Epidermal melanocyte (primary cell): Measurements from ENCODE around the gene DPYD.

ENCODE experiments used
- DNase-seq: peaks from one replicate; pipeline ENCODE4 v3.0.0; 2011; ENCODE audit warnings: low spot score; ENCODE audit not compliant: insufficient read length

DPYD gene

DNA sequence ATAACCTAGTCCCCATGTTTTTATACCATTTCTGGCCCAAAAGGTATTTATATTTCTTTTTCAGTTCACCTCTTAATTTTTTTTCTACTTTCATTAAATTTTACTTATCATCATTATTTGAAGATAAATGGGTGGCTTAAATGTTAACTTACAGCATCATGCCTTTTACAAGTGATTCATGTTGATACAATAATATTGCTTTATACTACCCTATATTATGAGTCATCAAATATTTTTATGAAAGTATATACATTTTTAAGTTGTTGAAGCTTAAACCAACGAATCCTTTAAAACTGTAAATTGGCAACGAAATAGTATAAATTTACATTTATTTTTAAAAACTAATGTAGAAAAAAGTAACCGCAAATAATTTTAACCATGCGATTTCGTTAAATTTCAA, 207.9 kb downstream of the DPYD start:
- no peak for DNase-seq

- no peak for DNase-seq
Measured at GRCh38 chr1:97711858-97712257, 209.0 kb downstream of the DPYD start.

DNA sequence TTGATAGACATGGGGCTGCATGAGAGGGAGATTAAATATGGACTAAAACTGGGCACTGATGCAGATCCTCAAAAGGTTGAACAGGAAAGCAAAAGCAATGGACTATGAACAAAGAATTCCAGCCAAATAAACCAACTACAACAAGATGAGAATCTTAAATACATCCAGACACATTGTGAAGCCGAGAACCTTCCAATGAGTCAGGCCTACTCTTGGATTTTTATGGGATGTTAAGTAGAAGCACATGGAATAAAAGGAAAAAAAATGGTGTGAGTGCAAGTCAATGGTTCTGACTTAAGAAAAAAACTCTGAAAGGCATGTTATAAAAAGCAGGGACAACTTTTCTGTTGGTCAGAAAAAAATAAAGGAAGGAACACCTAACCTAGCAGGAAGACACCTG, 227.2 kb downstream of the DPYD start:
- no peak for DNase-seq

DNA sequence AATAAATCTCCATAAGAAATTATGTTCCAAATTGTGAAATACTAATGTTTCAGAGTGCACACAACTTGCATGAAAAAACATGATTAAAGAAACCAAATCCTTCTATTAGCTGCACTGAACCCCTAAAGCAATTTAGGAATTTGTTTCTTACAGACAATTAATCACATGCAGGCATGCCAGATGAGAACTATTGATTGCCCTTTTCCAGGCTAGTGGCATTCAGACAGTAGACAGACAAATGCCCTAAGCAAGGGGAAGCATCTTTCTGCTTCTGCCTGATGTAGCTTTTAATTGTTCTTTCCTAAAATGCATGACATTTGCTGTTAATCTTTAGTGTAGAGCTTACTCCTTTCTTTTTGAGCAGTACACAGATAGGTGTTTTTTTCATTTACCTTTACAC, 229.5 kb downstream of the DPYD start:
- DNase-seq, result no peak

DNA sequence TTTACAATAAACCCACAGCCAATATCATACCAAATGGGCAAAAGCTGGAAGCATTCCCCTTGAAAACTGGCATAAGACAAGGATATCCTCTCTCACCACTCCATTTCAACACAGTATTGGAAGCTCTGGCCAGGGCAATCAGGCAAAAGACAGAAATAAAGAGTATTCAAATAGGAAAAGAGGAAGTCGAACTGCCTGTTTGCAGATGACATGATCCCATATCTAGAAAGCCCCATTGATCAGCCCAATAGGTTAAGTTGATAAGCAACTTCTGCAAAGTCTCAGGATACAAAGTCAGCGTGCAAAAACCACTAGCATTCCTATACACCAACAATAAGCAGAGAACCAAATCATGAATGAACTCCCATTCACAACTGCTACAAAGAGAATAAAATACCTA, 235.5 kb downstream of the DPYD start:
- no peak for DNase-seq

- DNase-seq, result no peak
Measured at GRCh38 chr1:97680894-97681293, 239.9 kb downstream of the DPYD start.

DNA sequence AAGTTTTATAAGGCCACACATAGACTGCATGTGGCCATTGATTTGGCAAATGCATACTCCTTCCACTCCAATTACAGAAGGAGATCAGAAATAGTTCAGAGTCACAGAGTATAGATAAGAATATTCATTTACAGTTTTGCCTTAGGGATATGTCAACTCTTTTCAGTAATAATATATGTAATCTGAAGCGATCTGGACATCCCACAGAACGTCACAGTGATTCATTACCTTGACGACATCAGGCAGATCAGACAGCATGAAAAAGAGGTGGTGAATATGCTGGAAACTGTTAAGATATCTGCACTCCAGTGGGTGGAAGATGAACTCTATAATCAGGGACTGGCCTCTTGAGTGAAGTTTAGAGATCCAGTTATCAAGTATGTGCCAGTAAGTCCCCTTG, 240.4 kb downstream of the DPYD start:
- no peak for DNase-seq

GRCh38 chr1:97677702-97678101, 243.1 kb downstream of the DPYD start:
- no peak for DNase-seq

DNA sequence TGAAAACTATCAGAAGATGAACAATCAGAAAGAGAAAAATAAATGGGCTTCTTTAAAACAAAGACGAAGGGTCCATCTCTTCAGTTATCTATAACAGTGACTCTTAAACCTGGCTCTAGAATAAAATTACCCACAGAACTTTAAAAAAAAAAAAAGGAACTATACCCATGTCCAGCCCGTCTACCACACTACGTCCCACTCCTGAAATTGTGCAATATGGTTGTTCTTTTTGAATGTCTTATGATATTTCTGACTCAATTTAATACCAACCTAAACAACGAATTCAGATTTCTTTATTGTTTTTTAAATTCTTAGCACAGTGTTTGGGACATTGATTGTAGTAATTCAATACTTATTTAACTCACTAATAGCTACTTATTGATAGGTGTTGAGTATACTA, 246.3 kb downstream of the DPYD start:
- no peak for DNase-seq

DNA sequence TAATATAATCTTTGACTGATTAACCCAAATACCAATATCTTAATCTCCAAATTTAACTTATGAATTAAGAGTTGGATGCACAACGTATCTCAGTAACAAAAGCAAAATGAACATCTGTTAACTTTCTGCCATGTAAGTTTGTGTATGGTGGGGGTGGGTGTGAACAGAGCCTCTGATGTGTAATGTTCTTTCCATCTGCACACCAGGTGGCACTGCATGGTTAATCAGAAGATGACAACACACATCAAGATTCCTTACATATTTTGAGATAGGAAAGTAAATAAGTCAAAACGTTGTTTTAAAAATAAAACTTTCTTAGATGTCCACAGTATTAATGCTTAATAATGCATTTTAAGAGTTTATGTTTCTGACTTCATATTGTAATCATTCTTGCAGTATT, 251.9 kb downstream of the DPYD start:
- DNase-seq, result peak; percentile 16

DNA sequence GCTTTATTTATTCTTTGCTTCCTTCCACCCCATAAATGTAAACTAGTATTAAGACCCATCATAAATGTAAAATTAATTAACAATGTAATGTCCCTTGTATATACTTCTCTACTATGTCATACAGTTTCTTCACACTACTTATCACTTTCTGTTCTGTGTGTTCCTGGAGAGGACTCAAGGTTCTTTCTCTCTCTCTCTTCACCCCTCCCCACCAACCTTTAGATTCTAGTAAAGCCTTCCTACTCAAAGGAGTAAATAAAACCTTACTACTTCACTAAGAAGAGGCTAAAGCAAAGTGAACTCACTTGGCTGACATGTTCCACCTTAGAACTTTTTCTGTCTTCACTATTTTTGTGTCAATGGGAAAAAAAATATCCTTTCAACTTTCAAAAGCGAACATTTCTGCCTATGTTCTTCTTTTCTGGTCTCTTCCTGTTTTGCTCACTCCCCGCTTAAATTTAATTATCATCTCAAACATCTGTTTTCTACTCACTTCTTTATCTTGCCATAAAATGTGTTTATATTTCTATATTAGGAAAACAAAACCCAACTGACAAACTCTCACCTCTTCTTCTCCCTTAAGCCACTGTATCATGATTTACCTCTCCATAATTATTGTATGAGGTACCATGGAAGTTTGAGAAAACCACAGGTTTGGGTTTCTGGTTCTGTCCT, 260.3 kb downstream of the DPYD start:
- DNase-seq, result no peak

DNA sequence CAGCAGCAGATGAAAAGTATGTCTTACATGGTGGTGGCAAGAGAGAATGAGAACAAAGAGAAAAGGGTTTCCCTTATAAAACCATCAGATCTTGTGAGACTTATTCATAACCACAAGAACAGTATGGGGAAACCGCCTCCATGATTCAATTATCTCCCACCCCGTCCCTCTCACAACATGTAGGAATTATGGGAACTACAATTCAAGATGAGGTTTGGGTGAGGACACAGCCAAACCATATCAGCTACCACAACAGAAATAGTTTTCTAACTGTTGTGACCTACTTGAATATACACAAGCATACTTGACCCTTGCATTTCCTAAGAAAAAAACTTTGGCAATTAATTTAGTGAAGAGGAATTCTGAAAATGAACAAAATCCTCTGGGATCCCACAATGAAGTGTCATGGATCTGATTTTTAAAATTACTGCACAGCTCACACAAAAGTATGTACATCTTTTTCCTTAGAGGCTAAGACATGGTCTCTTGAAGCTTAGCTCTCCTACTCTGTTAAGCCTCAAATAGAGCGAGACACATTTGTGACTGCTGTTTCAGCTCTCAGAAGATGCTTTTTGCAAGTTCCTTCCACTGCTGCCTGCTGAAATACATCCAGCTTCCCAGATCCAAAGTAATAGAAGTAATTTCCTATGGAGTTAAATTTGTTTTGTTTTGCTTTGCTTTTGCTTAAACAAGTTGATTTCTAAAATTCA, 265.8 kb downstream of the DPYD start:
- DNase-seq, result no peak

DNA sequence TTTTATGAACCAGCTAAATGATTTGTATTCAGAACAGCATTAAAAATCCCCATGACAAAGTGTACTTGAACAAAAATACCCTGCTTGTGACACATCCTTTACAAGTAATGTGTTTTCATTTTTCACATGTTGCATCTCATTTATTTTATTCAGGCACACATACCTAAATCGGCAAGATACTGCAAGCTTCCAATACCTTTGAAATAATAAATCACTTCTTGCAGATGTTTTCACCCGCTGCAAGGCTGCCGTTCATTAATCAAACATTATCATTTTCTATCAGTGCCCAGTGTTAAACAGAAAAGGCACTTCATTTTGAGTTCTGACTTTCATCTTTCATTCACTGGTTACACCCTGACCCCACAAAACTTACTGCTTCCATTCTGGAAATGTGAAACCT, 269.6 kb downstream of the DPYD start:
- no peak for DNase-seq

DNA sequence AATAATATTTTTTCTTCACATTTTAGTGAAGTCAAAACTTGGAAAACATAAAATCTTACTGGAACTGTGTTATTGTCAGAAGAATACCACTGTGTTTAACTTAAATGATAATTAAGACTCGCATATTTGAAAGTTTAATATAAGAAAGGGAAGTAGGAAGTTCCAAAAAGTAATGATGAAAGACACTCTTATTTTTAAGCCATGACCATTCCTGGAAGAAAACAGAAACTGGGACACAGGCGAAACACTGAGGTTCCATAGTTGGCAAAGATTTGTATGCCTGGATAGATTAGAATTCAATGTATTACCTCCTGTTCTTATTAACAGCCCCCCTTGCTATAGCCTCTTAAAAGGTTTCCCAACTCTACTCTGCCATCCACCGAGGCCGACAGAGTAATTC, 271.2 kb downstream of the DPYD start:
- no peak for DNase-seq

GRCh38 chr1:97647776-97648175, 273.1 kb downstream of the DPYD start:
- no peak for DNase-seq

DNA sequence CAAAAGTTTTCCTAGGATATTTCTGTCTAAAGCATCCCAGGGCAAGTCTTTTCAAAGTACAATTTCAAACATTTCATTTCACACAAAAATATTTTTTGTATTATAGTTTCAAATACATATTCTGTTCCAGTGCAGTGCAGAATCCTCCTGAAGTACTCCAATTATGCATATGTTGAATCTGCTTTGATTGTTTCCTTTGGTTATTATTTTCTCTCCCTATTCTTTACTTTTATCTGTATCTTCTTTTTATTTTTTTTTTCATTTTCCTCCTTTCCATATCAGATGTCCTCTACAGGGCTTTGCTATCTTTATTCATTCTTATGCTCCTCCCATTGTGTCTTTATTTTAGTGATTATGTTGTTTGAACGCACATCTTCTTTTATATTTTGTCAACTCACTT, 274.8 kb downstream of the DPYD start:
- no peak for DNase-seq

GRCh38 chr1:97640677-97641076, 280.2 kb downstream of the DPYD start:
- DNase-seq, result no peak

DNA sequence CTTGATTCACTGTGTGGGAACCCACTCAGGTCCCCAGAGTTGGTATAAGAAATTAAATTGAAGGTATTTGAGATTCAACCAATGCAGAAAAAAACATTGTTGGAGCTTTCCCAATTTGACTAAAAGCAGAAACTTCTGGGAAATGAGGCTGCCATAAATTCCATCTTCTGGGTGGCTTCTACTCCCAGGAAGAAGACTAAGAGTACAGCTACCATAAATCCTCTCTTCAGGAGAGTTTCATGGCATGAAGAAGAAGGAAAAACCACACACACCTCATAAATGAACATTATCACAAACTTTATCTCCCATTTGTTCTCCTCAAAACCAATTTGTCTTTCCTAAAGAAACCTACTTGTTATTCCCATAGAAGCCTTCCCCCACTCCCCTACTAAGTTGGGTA, 283.9 kb downstream of the DPYD start:
- no peak for DNase-seq

GRCh38 chr1:97634758-97635157, 286.1 kb downstream of the DPYD start:
- no peak for DNase-seq

GRCh38 chr1:97632776-97633175, 288.1 kb downstream of the DPYD start:
- no peak for DNase-seq

GRCh38 chr1:97632075-97632474, 288.8 kb downstream of the DPYD start:
- DNase-seq, result no peak

DNA sequence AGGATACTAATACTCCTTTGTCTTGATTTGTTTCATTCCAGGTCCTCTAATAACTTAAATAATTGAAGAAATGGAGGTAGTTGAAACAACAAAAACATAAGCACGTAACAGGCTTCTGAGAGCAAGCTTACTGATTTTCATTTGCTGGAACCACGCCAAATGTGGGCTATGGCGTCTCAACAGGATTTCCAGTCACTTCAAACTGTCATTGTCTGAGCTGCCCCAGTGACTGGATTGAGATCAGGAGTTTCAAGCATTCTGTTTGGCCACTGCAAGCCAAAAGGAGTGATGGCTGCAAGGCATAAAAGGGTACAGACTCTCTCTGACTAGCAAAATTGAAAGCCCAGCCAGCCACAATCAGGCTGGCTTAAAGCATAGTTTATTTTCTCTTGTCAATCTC, 289.9 kb downstream of the DPYD start:
- DNase-seq, result no peak

- DNase-seq, result no peak
Measured at GRCh38 chr1:97630281-97630680, 290.6 kb downstream of the DPYD start.
